LHCN-M2 (cell line): Measurements from ENCODE around the gene PIK3C2A. TPM values are rescaled to one million over a fixed set of nuclear protein-coding genes. Genes with fewer than 3 reads are reported as not detected.
"Not testable (repeated sequence)": the region's sequence is repeated elsewhere in the genome, so short reads cannot be mapped to it uniquely, and the experiment has no call there.

Source experiments
- DNase-seq: peaks from one replicate; pipeline ENCODE4 v3.0.0-alpha.2; 2012; ENCODE audit warnings: low read depth
- polyA plus RNA-seq: library from polyadenylated mRNA; unstranded; fragments of >200 nt; gene quantifications from one replicate; pipeline ENCODE4 v1.2.1, GENCODE V29; 2012; ENCODE audit warnings: missing spikeins
- total RNA-seq: library from RNA; depleted of rRNA; stranded (reverse); fragments of >200 nt; gene quantifications from 2 replicates; pipeline ENCODE4 v1.2.3, GENCODE V29; 2014; rRNA removed

PIK3C2A gene
- total RNA-seq: 23.3 and 24.9 TPM in 2 replicates
- polyA plus RNA-seq: 5.2 TPM

- DNase-seq: peak; percentile 82
These were observed at the start of gene PIK3C2A for GRCh38 chr11:17207317-17208256. PIK3C2A (minus strand) TSS chr11:17207986; CDS start chr11:17169741, 38,245 bp downstream.

- peak; percentile 54 for DNase-seq
These were observed 49.4 kb upstream of the PIK3C2A start for GRCh38 chr11:17257196-17257595.

- peak; percentile 87 for DNase-seq
These were observed 48.7 kb upstream of the PIK3C2A start for GRCh38 chr11:17256512-17256911.

- DNase-seq: no peak
These were observed 44.9 kb upstream of the PIK3C2A start for GRCh38 chr11:17252704-17253103.

- no peak for DNase-seq
These were observed 43.0 kb upstream of the PIK3C2A start for GRCh38 chr11:17250561-17251350.

GRCh38 chr11:17244046-17244445 is 36.3 kb upstream of the PIK3C2A start:
- no peak for DNase-seq

GRCh38 chr11:17242954-17243353 is 35.2 kb upstream of the PIK3C2A start:
- not testable (repeated sequence) for DNase-seq

- no peak for DNase-seq
These were observed 33.0 kb upstream of the PIK3C2A start for GRCh38 chr11:17240780-17241179.

GRCh38 chr11:17239927-17240326 is 32.1 kb upstream of the PIK3C2A start:
- not testable (repeated sequence) for DNase-seq

GRCh38 chr11:17238377-17238776 is 30.6 kb upstream of the PIK3C2A start:
- DNase-seq: no peak

- DNase-seq: no peak
These were observed 25.3 kb upstream of the PIK3C2A start for GRCh38 chr11:17233101-17233500.

GRCh38 chr11:17230867-17231851 is 23.4 kb upstream of the PIK3C2A start:
- no peak for DNase-seq

- no peak for DNase-seq
These were observed 21.8 kb upstream of the PIK3C2A start for GRCh38 chr11:17229481-17230152.

GRCh38 chr11:17228186-17228925 is 20.6 kb upstream of the PIK3C2A start:
- not testable (repeated sequence) for DNase-seq

- no peak for DNase-seq
These were observed 16.9 kb upstream of the PIK3C2A start for GRCh38 chr11:17224727-17225126.

- DNase-seq: no peak
These were observed 14.2 kb upstream of the PIK3C2A start for GRCh38 chr11:17221968-17222367.

- DNase-seq: no peak
These were observed 11.2 kb upstream of the PIK3C2A start for GRCh38 chr11:17219016-17219415.

- no peak for DNase-seq
These were observed 10.6 kb upstream of the PIK3C2A start for GRCh38 chr11:17218403-17218802.

GRCh38 chr11:17217401-17217800 is 9.6 kb upstream of the PIK3C2A start:
- no peak for DNase-seq

GRCh38 chr11:17214338-17214737 is 6.6 kb upstream of the PIK3C2A start:
- no peak for DNase-seq
